Measurements from ENCODE around the gene NTN3. TPM values are rescaled to one million over a fixed set of nuclear protein-coding genes. Genes with fewer than 3 reads are reported as not detected.

Gene NTN3
- total and polyA plus RNA-seq, 2 donors, result 0.19 to 5.2 TPM

- 95% methylated on average over 18 of the region's 18 CpGs for WGBS
Measured at GRCh38 chr16:2451851-2452320, 19.2 kb upstream of the NTN3 start.

GRCh38 chr16:2452650-2453049 lies 18.4 kb upstream of the NTN3 start:
- Histone ChIP-seq H3K4me1 (ENCODE audit: insufficient read depth) (no peaks in the 10 kb centered on the region), H3K27ac (ENCODE audit: low read depth) (no peak overlapping the region), H3K36me3 (ENCODE audit: insufficient read depth) (no peaks in the 10 kb centered on the region), H3K4me3 (ENCODE audit: low read depth, low read length) (no peak overlapping the region)
- no peak for DNase-seq (ENCODE audit: extremely low spot score)
- WGBS, result 95% methylated on average over 8 of the region's 8 CpGs

More at GRCh38 chr16:2451851-2452320, 19.2 kb upstream of the NTN3 start:
- no peaks in the 10 kb centered on the region for H3K36me3 ChIP-seq (ENCODE audit: insufficient read depth)
- H3K27ac ChIP-seq (ENCODE audit: low read depth), result no peak overlapping the region
- H3K4me1 ChIP-seq (ENCODE audit: insufficient read depth), result no peaks in the 10 kb centered on the region
- no peak overlapping the region for H3K4me3 ChIP-seq (ENCODE audit: low read depth, low read length)
- no peak for DNase-seq (ENCODE audit: extremely low spot score)

- 92% methylated on average over 28 of the region's 28 CpGs for WGBS
- DNase-seq (ENCODE audit: extremely low spot score), result no peak
Measured at GRCh38 chr16:2455081-2455845, 15.8 kb upstream of the NTN3 start.

GRCh38 chr16:2456551-2457153 lies 14.4 kb upstream of the NTN3 start:
- no peak overlapping the region for H3K4me3 ChIP-seq (ENCODE audit: low read depth, low read length)
- no peak for DNase-seq (ENCODE audit: extremely low spot score)
- no peaks in the 10 kb centered on the region for H3K36me3 ChIP-seq (ENCODE audit: insufficient read depth)
- H3K27ac ChIP-seq (ENCODE audit: low read depth), result no peak overlapping the region
- 94% methylated on average over 21 of the region's 21 CpGs for WGBS
- no peaks in the 10 kb centered on the region for H3K4me1 ChIP-seq (ENCODE audit: insufficient read depth)

More at GRCh38 chr16:2455081-2455845, 15.8 kb upstream of the NTN3 start:
- Histone ChIP-seq H3K4me1 (ENCODE audit: insufficient read depth) (no peaks in the 10 kb centered on the region), H3K36me3 (ENCODE audit: insufficient read depth) (no peaks in the 10 kb centered on the region), H3K27ac (ENCODE audit: low read depth) (no peak overlapping the region), H3K4me3 (ENCODE audit: low read depth, low read length) (no peak overlapping the region)

GRCh38 chr16:2457267-2457666 lies 13.8 kb upstream of the NTN3 start:
- WGBS, result 71% methylated on average over 13 of the region's 13 CpGs
- H3K36me3 ChIP-seq (ENCODE audit: insufficient read depth), result no peaks in the 10 kb centered on the region
- no peak overlapping the region for H3K27ac ChIP-seq (ENCODE audit: low read depth)
- no peak for DNase-seq (ENCODE audit: extremely low spot score)
- no peak overlapping the region for H3K4me3 ChIP-seq (ENCODE audit: low read depth, low read length)
- no peaks in the 10 kb centered on the region for H3K4me1 ChIP-seq (ENCODE audit: insufficient read depth)

- Histone ChIP-seq H3K4me1 (ENCODE audit: insufficient read depth) (no peaks in the 10 kb centered on the region), H3K4me3 (ENCODE audit: low read depth, low read length) (no peak overlapping the region), H3K27ac (ENCODE audit: low read depth) (no peak overlapping the region), H3K36me3 (ENCODE audit: insufficient read depth) (no peaks in the 10 kb centered on the region)
- no peak for DNase-seq (ENCODE audit: extremely low spot score)
- WGBS, result 79% methylated on average over 7 of the region's 7 CpGs
Measured at GRCh38 chr16:2457946-2458345, 13.2 kb upstream of the NTN3 start.

- Histone ChIP-seq H3K4me1 (ENCODE audit: insufficient read depth) (no peaks in the 10 kb centered on the region), H3K27ac (ENCODE audit: low read depth) (no peak overlapping the region), H3K36me3 (ENCODE audit: insufficient read depth) (no peaks in the 10 kb centered on the region), H3K4me3 (ENCODE audit: low read depth, low read length) (peak overlapping the region; percentile 32)
- 18% methylated on average over 18 of the region's 18 CpGs for WGBS
- DNase-seq (ENCODE audit: extremely low spot score), result no peak
Measured at GRCh38 chr16:2458887-2459646, 12.0 kb upstream of the NTN3 start.

GRCh38 chr16:2459647-2460390 lies 11.3 kb upstream of the NTN3 start, which contains the start of gene TEDC2:
Gene TEDC2 (plus strand): TSS chr16:2460109. CDS start chr16:2460145, 36 bp downstream.
- Histone ChIP-seq H3K27ac (ENCODE audit: low read depth) (no peak within 1 kb of the TSS), H3K4me3 (ENCODE audit: low read depth, low read length) (peak within 1 kb of the TSS; percentile 32), H3K36me3 (ENCODE audit: insufficient read depth) (no peaks in the 10 kb centered on the region), H3K4me1 (ENCODE audit: insufficient read depth) (no peaks in the 10 kb centered on the region)
- under 1% methylated on average over 66 of the region's 66 CpGs for WGBS
- peak; percentile 83 for DNase-seq (ENCODE audit: extremely low spot score)

GRCh38 chr16:2460391-2460713 lies 10.7 kb upstream of the NTN3 start:
- WGBS, result 3% methylated on average over 20 of the region's 20 CpGs
- H3K27ac ChIP-seq (ENCODE audit: low read depth), result no peak overlapping the region

GRCh38 chr16:2460916-2461315 lies 10.2 kb upstream of the NTN3 start:
- Histone ChIP-seq H3K4me3 (ENCODE audit: low read depth, low read length) (no peak overlapping the region), H3K4me1 (ENCODE audit: insufficient read depth) (no peaks in the 10 kb centered on the region), H3K36me3 (ENCODE audit: insufficient read depth) (no peaks in the 10 kb centered on the region), H3K27ac (ENCODE audit: low read depth) (no peak overlapping the region)
- WGBS, result 79% methylated on average over 13 of the region's 13 CpGs
- DNase-seq (ENCODE audit: extremely low spot score), result no peak

More at GRCh38 chr16:2460391-2460713, 10.7 kb upstream of the NTN3 start:
- Histone ChIP-seq H3K4me3 (ENCODE audit: low read depth, low read length) (peak overlapping the region; percentile 32), H3K36me3 (ENCODE audit: insufficient read depth) (no peaks in the 10 kb centered on the region), H3K4me1 (ENCODE audit: insufficient read depth) (no peaks in the 10 kb centered on the region)
- DNase-seq (ENCODE audit: extremely low spot score), result no peak

GRCh38 chr16:2462031-2462866 lies 8.8 kb upstream of the NTN3 start:
- DNase-seq (ENCODE audit: extremely low spot score), result no peak
- Histone ChIP-seq H3K36me3 (ENCODE audit: insufficient read depth) (no peaks in the 10 kb centered on the region), H3K4me1 (ENCODE audit: insufficient read depth) (no peaks in the 10 kb centered on the region), H3K27ac (ENCODE audit: low read depth) (no peak overlapping the region), H3K4me3 (ENCODE audit: low read depth, low read length) (no peak overlapping the region)
- WGBS, result 93% methylated on average over 23 of the region's 23 CpGs

GRCh38 chr16:2464333-2464732 lies 6.8 kb upstream of the NTN3 start:
- no peaks in the 10 kb centered on the region for H3K36me3 ChIP-seq (ENCODE audit: insufficient read depth)
- no peak for DNase-seq (ENCODE audit: extremely low spot score)
- 83% methylated on average over 12 of the region's 12 CpGs for WGBS

More at GRCh38 chr16:2464333-2464732, 6.8 kb upstream of the NTN3 start:
- Histone ChIP-seq H3K4me3 (ENCODE audit: low read depth, low read length) (no peak overlapping the region), H3K27ac (ENCODE audit: low read depth) (no peak overlapping the region), H3K4me1 (ENCODE audit: insufficient read depth) (peaks cover 2% of the 10 kb centered on the region)

All from urinary bladder (tissue), 4 donors.